ENCODE results near the gene DLST.

- TF ChIP-seq EZH2phosphoT487 (IDR thresholded peaks at IDR 0.05; ENCODE audit: borderline replicate concordance, low read depth, low read length) (no peak), CTCF (conservative IDR thresholded peaks at IDR 0.05; ENCODE audit: low read length) (no peak)
Measured at GRCh38 chr14:74875941-74876913, 5.5 kb upstream of the DLST start, which contains the start of gene PROX2.

Measured in OCI-LY7 (cell line).